Measurements from ENCODE around the gene LAMA4. TPM values are rescaled to one million over a fixed set of nuclear protein-coding genes. Genes with fewer than 3 reads are reported as not detected.

Gene LAMA4
- total RNA-seq, 2 experiments from 2014 or later = not detected

Other genes starting within 250 kb of the LAMA4 start
- not detected for gene CCN6, start 200.5 kb downstream of the LAMA4 start, total RNA-seq
- 10 to 100 TPM; 27.6 to 28.2 TPM for gene TUBE1, start 167.1 kb downstream of the LAMA4 start, total RNA-seq
- 1 to 10 TPM; 1.9 to 2.3 TPM for gene FAM229B, start 167.0 kb downstream of the LAMA4 start, total RNA-seq
- gene RFPL4B, start 92.8 kb upstream of the LAMA4 start, total RNA-seq = not detected

All from activated naive CD8-positive, alpha-beta T cell treated with anti-CD3 and anti-CD28 coated beads, Interleukin-2, amount 10 ng/mL, durations not matched to agents 7 days and 5 days (primary cell).